H1 (cell line): ENCODE results near the gene ZFHX2. TPM values are rescaled to one million over a fixed set of nuclear protein-coding genes. Genes with fewer than 3 reads are reported as not detected.

Source experiments
- CTCF ChIA-PET: fragments of 300-600 bp; sonication (Branson Sonifier 250); formaldehyde crosslinking; loops from one replicate; lab custom pipeline; 2021; ENCODE audit not compliant: partially characterized antibody; lab: Charles Lee
- POLR2A ChIA-PET: fragments of 300-600 bp; sonication (Branson Sonifier 250); formaldehyde crosslinking; loops from one replicate; lab custom pipeline; 2021; ENCODE audit warnings: inconsistent platforms; ENCODE audit not compliant: partially characterized antibody; lab: Charles Lee
- DNase-seq, 2 experiments: peaks; one replicate each; pipeline versions ENCODE4 v3.0.0 to v3.0.0-alpha.2; 2010 to 2022; ENCODE audit warnings: low spot score in 2 of 2, low read depth in 1 of 2, mixed read lengths in 1 of 2
- FAIRE-seq: peaks from 2 replicates; lab custom pipeline; 2011; peaks lifted over from hg19 to GRCh38; lab: Jason Lieb, UNC
- H2AFZ ChIP-seq: 2 replicates; pipeline ENCODE4 v1.8.1; 2012; ENCODE audit warnings: low read length, inconsistent platforms
- H2AK5ac ChIP-seq: 2 replicates; pipeline ENCODE4 v1.6.1; 2013; ENCODE audit warnings: low read depth, low read length
- H2BK120ac ChIP-seq: replicated peaks from 2 replicates; pipeline ENCODE3; 2013; ENCODE audit warnings: low read depth, low read length, inconsistent platforms
- H2BK12ac ChIP-seq: 2 replicates; pipeline ENCODE4 v1.6.1; 2013; ENCODE audit warnings: low read depth, low read length
- H2BK15ac ChIP-seq: 2 replicates; pipeline ENCODE4 v1.6.1; 2013; ENCODE audit warnings: low read length
- H2BK20ac ChIP-seq: 2 replicates; pipeline ENCODE4 v1.6.1; 2013; ENCODE audit warnings: low read length
- H2BK5ac ChIP-seq: 2 replicates; pipeline ENCODE4 v1.6.1; 2013; ENCODE audit warnings: low read depth, low read length
- H3K14ac ChIP-seq: 2 replicates; pipeline ENCODE4 v1.6.1; 2013; ENCODE audit warnings: inconsistent platforms; ENCODE audit not compliant: insufficient read length
- H3K18ac ChIP-seq: 2 replicates; pipeline ENCODE4 v1.6.1; 2013; ENCODE audit warnings: low read length; ENCODE audit errors: extremely low read depth
- H3K23ac ChIP-seq: 2 replicates; pipeline ENCODE4 v1.6.1; 2013; ENCODE audit warnings: inconsistent platforms; ENCODE audit not compliant: insufficient read length
- H3K23me2 ChIP-seq: 2 replicates; pipeline ENCODE4 v1.6.1; 2013; ENCODE audit warnings: low read depth, low read length
- H3K27ac ChIP-seq: 2 replicates; pipeline ENCODE4 v1.6.1; 2011; ENCODE audit warnings: low read depth, low read length, inconsistent platforms
- H3K27me3 ChIP-seq, 4 experiments: replicated peaks in 1 of 4; 1 replicate in 1 of 4; 2 replicates in 3 of 4; pipeline versions ENCODE4 v1.6.1 to v1.8.1; 2011 to 2013; ENCODE audit warnings: low read length in 3 of 4, mild to moderate bottlenecking in 3 of 4, inconsistent platforms in 2 of 4, mixed read lengths in 2 of 4, moderate library complexity in 1 of 4; ENCODE audit not compliant: control insufficient read depth in 3 of 4, insufficient read depth in 3 of 4; ENCODE audit errors: extremely low read depth in 1 of 4
- H3K36me3 ChIP-seq, 4 experiments: 2 replicates each; pipeline versions ENCODE4 v1.6.1 to v1.8.1; 2011 to 2013; ENCODE audit warnings: mild to moderate bottlenecking in 4 of 4, low read length in 3 of 4, moderate library complexity in 2 of 4, control low read depth in 1 of 4, inconsistent platforms in 1 of 4; ENCODE audit not compliant: insufficient read depth in 4 of 4, control insufficient read depth in 2 of 4
- H3K4ac ChIP-seq: replicated peaks from 2 replicates; pipeline ENCODE3; 2013; ENCODE audit warnings: low read length, low read depth, mixed read lengths, inconsistent platforms; ENCODE audit not compliant: insufficient read length
- H3K4me1 ChIP-seq, 4 experiments: replicated peaks in 1 of 4; 1 replicate in 1 of 4; 2 replicates in 3 of 4; pipeline versions ENCODE4 v1.6.1 to v1.8.1; 2011 to 2013; ENCODE audit warnings: low read length in 3 of 4, inconsistent platforms in 2 of 4, mixed read lengths in 1 of 4; ENCODE audit not compliant: insufficient read depth in 4 of 4, control insufficient read depth in 3 of 4
- H3K4me2 ChIP-seq, 2 experiments: 2 replicates each; pipeline versions ENCODE4 v1.6.1 to v1.8.1; 2011 to 2013; ENCODE audit warnings: low read depth in 2 of 2, low read length in 2 of 2, control low read depth in 1 of 2, inconsistent platforms in 1 of 2, mild to moderate bottlenecking in 1 of 2; ENCODE audit not compliant: insufficient read depth in 1 of 2
- H3K4me3 ChIP-seq, 4 experiments: fragments of 200-600, 300-600 bp in 1 of 4; sonication (generic), shearing (Covaris generic), sonication (Bioruptor Twin) in 1 of 4; 2 replicates each; pipeline versions ENCODE4 v1.5.1 to v1.8.1; 2011 to 2016; ENCODE audit warnings: low read length in 4 of 4, low read depth in 3 of 4, control low read depth in 2 of 4, inconsistent platforms in 2 of 4, mild to moderate bottlenecking in 2 of 4, mixed read lengths in 1 of 4, moderate library complexity in 1 of 4; ENCODE audit not compliant: insufficient read depth in 2 of 4; ENCODE audit errors: extremely low read depth in 1 of 4
- H3K56ac ChIP-seq: replicated peaks from 2 replicates; pipeline ENCODE3; 2013; ENCODE audit warnings: low read depth, mild to moderate bottlenecking, mixed read lengths, low read length, inconsistent platforms; ENCODE audit not compliant: insufficient read length
- H3K79me1 ChIP-seq: 2 replicates; pipeline ENCODE4 v1.6.1; 2013; ENCODE audit warnings: low read depth, low read length, control low read depth
- H3K79me2 ChIP-seq, 2 experiments: 2 replicates each; pipeline versions ENCODE4 v1.6.1 to v1.8.1; 2012 to 2013; ENCODE audit warnings: low read length in 2 of 2, mild to moderate bottlenecking in 2 of 2, inconsistent platforms in 1 of 2; ENCODE audit not compliant: insufficient read depth in 2 of 2, control insufficient read depth in 1 of 2
- H3K9ac ChIP-seq, 4 experiments: replicated peaks in 1 of 4; 1 replicate in 1 of 4; 2 replicates in 3 of 4; pipeline versions ENCODE4 v1.6.1 to v1.8.1; 2011 to 2013; ENCODE audit warnings: low read depth in 3 of 4, low read length in 3 of 4, control low read depth in 2 of 4, mild to moderate bottlenecking in 2 of 4, moderate library complexity in 2 of 4, inconsistent platforms in 1 of 4; ENCODE audit errors: extremely low read depth in 1 of 4
- H3K9me3 ChIP-seq, 2 experiments: 2 replicates each; pipeline versions ENCODE4 v1.6.1 to v1.8.1; 2012 to 2013; ENCODE audit warnings: mild to moderate bottlenecking in 2 of 2, moderate library complexity in 2 of 2, control low read depth in 1 of 2, inconsistent platforms in 1 of 2, low read depth in 1 of 2, low read length in 1 of 2, mixed read lengths in 1 of 2; ENCODE audit not compliant: insufficient read depth in 2 of 2
- H4K20me1 ChIP-seq, 2 experiments: replicated peaks in 1 of 2; 2 replicates each; pipeline versions ENCODE3 to v1.8.1; 2011 to 2013; ENCODE audit warnings: inconsistent platforms in 2 of 2, low read length in 2 of 2, mild to moderate bottlenecking in 1 of 2; ENCODE audit not compliant: insufficient read depth in 2 of 2, control insufficient read depth in 1 of 2
- H4K5ac ChIP-seq: 2 replicates; pipeline ENCODE4 v1.6.1; 2013; ENCODE audit warnings: low read length, low read depth, mixed read lengths, inconsistent platforms; ENCODE audit not compliant: insufficient read length
- H4K8ac ChIP-seq: 2 replicates; pipeline ENCODE4 v1.8.0; 2013; ENCODE audit warnings: mild to moderate bottlenecking, moderate library complexity, low read length, inconsistent platforms; ENCODE audit not compliant: insufficient read depth; ENCODE audit errors: extremely low read depth
- H4K91ac ChIP-seq: replicated peaks from 2 replicates; pipeline ENCODE3; 2013; ENCODE audit warnings: low read length, mixed read lengths, inconsistent platforms; ENCODE audit not compliant: insufficient read length
- ATF3 ChIP-seq: IDR thresholded peaks from 2 replicates; pipeline ENCODE4 v1.6.1; 2011; ENCODE audit warnings: low read depth, mild to moderate bottlenecking, low read length; ENCODE audit not compliant: insufficient read depth
- BACH1 ChIP-seq: IDR thresholded peaks from 2 replicates; pipeline ENCODE4 v1.6.1; 2012; ENCODE audit warnings: low read length, improper control_type of control experiment
- CBX8 ChIP-seq: fragments of 300-800, 300-1000 bp; sonication (generic); IDR thresholded peaks from 2 replicates; pipeline ENCODE4 v1.7.1; 2016; ENCODE audit warnings: low read depth, low read length, borderline replicate concordance
- CEBPB ChIP-seq: IDR thresholded peaks from 2 replicates; pipeline ENCODE4 v1.6.1; 2012; ENCODE audit warnings: low read depth, low read length
- GABPA ChIP-seq: IDR thresholded peaks from 2 replicates; pipeline ENCODE4 v1.6.1; 2011; ENCODE audit warnings: mild to moderate bottlenecking, low read length, moderate library complexity, borderline replicate concordance; ENCODE audit not compliant: insufficient read depth
- JUN ChIP-seq: IDR thresholded peaks from 2 replicates; pipeline ENCODE4 v1.6.1; 2011; ENCODE audit warnings: low read depth, mild to moderate bottlenecking, improper control_type of control experiment, low read length
- JUND ChIP-seq: IDR thresholded peaks from 2 replicates; pipeline ENCODE4 v1.6.1; 2011; ENCODE audit warnings: mild to moderate bottlenecking, improper control_type of control experiment, low read length
- SP2 ChIP-seq: IDR thresholded peaks from 2 replicates; pipeline ENCODE4 v1.6.1; 2012; ENCODE audit warnings: mild to moderate bottlenecking, low read length, inconsistent platforms
- SRF ChIP-seq: IDR thresholded peaks from 2 replicates; pipeline ENCODE4 v1.6.1; 2011; ENCODE audit warnings: mild to moderate bottlenecking, low read depth, low read length, moderate library complexity
- SUZ12 ChIP-seq: fragments of 200-600 bp; sonication (generic); IDR thresholded peaks from 2 replicates; pipeline ENCODE4 v1.6.1; 2012; ENCODE audit warnings: mild to moderate bottlenecking, inconsistent platforms, low read length, moderate library complexity, mixed read lengths
- ZNF274 ChIP-seq: IDR thresholded peaks from 2 replicates; pipeline ENCODE4 v1.7.0; 2012; ENCODE audit warnings: low read length, borderline replicate concordance; ENCODE audit errors: extremely low read depth
- WGBS, 2 experiments: shearing (Covaris generic) in 1 of 2; methylation state at CpG; one replicate each; pipeline versions ENCODE4 v1.1.6 to v1.1.7; 2013 to 2015; ENCODE audit warnings: low lambda C conversion rate in 2 of 2, mixed read lengths in 2 of 2, inconsistent platforms in 1 of 2, low coverage in 1 of 2, missing lambda C conversion rate in 1 of 2; ENCODE audit not compliant: insufficient replicate concordance in 2 of 2, insufficient coverage in 1 of 2, insufficient read length in 1 of 2; ENCODE audit errors: extremely low coverage in 1 of 2, missing lambda C conversion rate in 1 of 2; 5-methylcytosine and 5-hydroxymethylcytosine counted together
- polyA plus RNA-seq, 7 experiments: library from polyadenylated mRNA; depleted of rRNA in 3 of 7; stranded (reverse) in 5 of 7; unstranded in 2 of 7; fragments of >200 nt in 5 of 7; fragments of 200-250 nt in 2 of 7; gene quantifications; 1 replicate in 5 of 7; 2 replicates in 1 of 7; 4 replicates in 1 of 7; pipeline versions ENCODE4 v1.2.1 to v1.2.3, GENCODE V29; 2011 to 2013; ENCODE audit warnings: missing spikeins in 2 of 7, mixed read lengths in 2 of 7
- total RNA-seq: library from RNA; stranded (reverse); fragmentation: NEBNext Ultra II Directional; extraction: Animal tissue kit (Norgen Biotek cat#: 25700); gene quantifications from 2 replicates; pipeline ENCODE4 v1.2.1, GENCODE V29; 2021
- TF ChIP-seq, protein P1 (sequence below): IDR thresholded peaks from 2 replicates; pipeline ENCODE4 v1.6.1; 2012; ENCODE audit warnings: inconsistent platforms

The ZFHX2 gene
- total and polyA plus RNA-seq, 2 of the 8 experiments (the other 6 are each of a cell fraction or from before 2014, with no cell fraction given) = 2.7 to 27.0 TPM

GRCh38 chr14:23562822-23563472, 11.4 kb upstream of the ZFHX2 start:
- Histone ChIP-seq H3K4ac (no peak overlapping the region), H3K4me1 (peaks cover 0 to 15% (median 3%) of the 10 kb centered on the region in 4 experiments; a peak in 5 of 7 replicates), H3K4me2 (no peak overlapping the region), H3K9me3 (no peaks in the 10 kb centered on the region), H3K36me3 (peaks cover 11 to 33% (median 17%) of the 10 kb centered on the region in 4 experiments; a peak in 7 of 8 replicates), H4K20me1 (peaks cover 0 to 5% of the 10 kb centered on the region in 2 experiments), H4K8ac (no peak overlapping the region), H4K5ac (no peak overlapping the region), H3K56ac (no peak overlapping the region), H2BK20ac (no peak overlapping the region), H2AK5ac (no peak overlapping the region), H3K23ac (no peak overlapping the region), H3K23me2 (peaks cover 7% of the 10 kb centered on the region; the same call in 1 of the 2 replicates), H4K91ac (no peak overlapping the region), H3K79me1 (no peaks in the 10 kb centered on the region), H3K18ac (no peak overlapping the region), H3K79me2 (peaks cover 0 to 4% of the 10 kb centered on the region in 2 experiments; a peak in 1 of 4 replicates), H3K4me3 (no peak overlapping the region), H3K27me3 (no peaks in the 10 kb centered on the region), H2BK15ac (no peak overlapping the region), H2BK120ac (no peak overlapping the region), H2AFZ (no peak overlapping the region), H3K14ac (no peak overlapping the region), H2BK12ac (no peak overlapping the region), H3K27ac (no peak overlapping the region), H3K9ac (no peak overlapping the region), H2BK5ac (no peak overlapping the region)
- WGBS, 2 experiments = 96% methylated on average over 2 of the region's 2 CpGs; no CpG with 5 or more reads in 1 of the 2 experiments
- DNase-seq (peak in 1 of 2 experiments; percentile 88), FAIRE-seq (peak; percentile 58)
- CTCF ChIA-PET = interaction anchor here (0.8 to 70.5 kb wide), 13 partner anchors 8 to 410 kb away, joined by 3 to 2092 read pairs (median 5); partner anchors contain the start of gene NGDN
- POLR2A ChIA-PET = interaction anchor here (2.6 to 52.7 kb wide), 3 partner anchors 17 to 84 kb away, joined by 11 to 1523 read pairs (median 944); partner anchors contain the start of genes JPH4, NGDN and ZFHX2
- TF ChIP-seq CBX8 = no peak
- no peak for TF ChIP-seq JUN
- TF ChIP-seq SUZ12 = no peak
- TF ChIP-seq, protein P1, sequence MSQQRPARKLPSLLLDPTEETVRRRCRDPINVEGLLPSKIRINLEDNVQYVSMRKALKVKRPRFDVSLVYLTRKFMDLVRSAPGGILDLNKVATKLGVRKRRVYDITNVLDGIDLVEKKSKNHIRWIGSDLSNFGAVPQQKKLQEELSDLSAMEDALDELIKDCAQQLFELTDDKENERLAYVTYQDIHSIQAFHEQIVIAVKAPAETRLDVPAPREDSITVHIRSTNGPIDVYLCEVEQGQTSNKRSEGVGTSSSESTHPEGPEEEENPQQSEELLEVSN = no peak
- no peak for TF ChIP-seq ATF3
- TF ChIP-seq GABPA = no peak
- no peak for TF ChIP-seq ZNF274
- no peak for TF ChIP-seq CEBPB
- TF ChIP-seq BACH1 = no peak
- TF ChIP-seq SP2 = no peak
- 0 out of 2 replicates have a peak, but pooled peaks have one; percentile 20 for TF ChIP-seq JUND
- TF ChIP-seq SRF = no peak
